Measurements from ENCODE around the gene RPS6KA2. TPM values are rescaled to one million over a fixed set of nuclear protein-coding genes. Genes with fewer than 3 reads are reported as not detected.

RPS6KA2 gene
- total and polyA plus RNA-seq, 2 experiments from 2014 or later, result 12.5 to 25.3 TPM

- H3K9me3 Mint-ChIP-seq, result no peaks in the 10 kb centered on the region; the same call in 2 of the 3 replicates
- H3K4me2 ChIP-seq, result no peak overlapping the region
- H3K4me3 ChIP-seq, result no peak overlapping the region
- H3K27ac Mint-ChIP-seq, result no peak overlapping the region
- H3K27me3 Mint-ChIP-seq (ENCODE audit: insufficient read depth, low read depth, poor library complexity), result peaks cover 5% of the 10 kb centered on the region
- no peak overlapping the region for H3K4me3 Mint-ChIP-seq
- peaks cover 64% of the 10 kb centered on the region for H3K4me1 ChIP-seq (ENCODE audit: insufficient read depth)
- no peaks in the 10 kb centered on the region for H3K27me3 ChIP-seq (ENCODE audit: insufficient read depth)
- no peaks in the 10 kb centered on the region; the same call in 1 of the 3 replicates for H3K36me3 Mint-ChIP-seq (ENCODE audit: low read depth)
- TF ChIP-seq REST (IDR thresholded peaks at IDR 0.05; ENCODE audit: unreplicated experiment) (no peak), STAT1 (IDR thresholded peaks at IDR 0.05; ENCODE audit: unreplicated experiment) (no peak), JUNB (IDR thresholded peaks at IDR 0.05; ENCODE audit: unreplicated experiment) (no peak), ZNF114 (CRISPR knock-in tag; IDR thresholded peaks at IDR 0.05) (no peak), POLR2AphosphoS5 (IDR thresholded peaks at IDR 0.05; ENCODE audit: low read depth) (no peak), ETS1 (IDR thresholded peaks at IDR 0.05) (no peak), EZH2 (IDR thresholded peaks at IDR 0.05; ENCODE audit: low read depth, unreplicated experiment) (no peak), ZNF331 (CRISPR knock-in tag; IDR thresholded peaks at IDR 0.05; ENCODE audit: low read depth) (no peak), CREB1 (CRISPR knock-in tag; IDR thresholded peaks at IDR 0.05; ENCODE audit: low read depth) (no peak), CTCF (conservative IDR thresholded peaks at IDR 0.05; ENCODE audit: low read depth in 2 of 2) (no peak), ZNF462 (CRISPR knock-in tag; IDR thresholded peaks at IDR 0.05) (no peak), EZH2phosphoT487 (IDR thresholded peaks at IDR 0.05; ENCODE audit: unreplicated experiment) (no peak), NANOG (IDR thresholded peaks at IDR 0.05; ENCODE audit: borderline replicate concordance) (no peak)
- H4K20me1 ChIP-seq (replicated peaks; ENCODE audit: insufficient read depth), result peaks cover 5% of the 10 kb centered on the region; the same call in 1 of the 2 replicates
- peaks cover 68% of the 10 kb centered on the region for H3K79me2 ChIP-seq (replicated peaks; ENCODE audit: insufficient read depth)
- H3K9me2 ChIP-seq (ENCODE audit: insufficient read depth), result no peaks in the 10 kb centered on the region
- no peak overlapping the region for H2AFZ ChIP-seq
- no peaks in the 10 kb centered on the region for H3F3A ChIP-seq (replicated peaks; ENCODE audit: low read depth)
- ATAC-seq, result no peak
- no peaks in the 10 kb centered on the region for H3K36me3 ChIP-seq (ENCODE audit: insufficient read depth)
- no peak for DNase-seq (ENCODE audit: low spot score)
- no peak overlapping the region for H3K27ac ChIP-seq (ENCODE audit: low read depth)
- peaks cover 67% of the 10 kb centered on the region for H3K4me1 Mint-ChIP-seq
Observed at GRCh38 chr6:166556336-166556735, 70.7 kb downstream of the RPS6KA2 start.
